Endothelial cell of umbilical vein (primary cell): ENCODE data around the gene ST6GALNAC3.

Source experiments
- EZH2 ChIP-seq: IDR thresholded peaks from 2 replicates; pipeline ENCODE4 v1.6.1; 2012; ENCODE audit warnings: borderline replicate concordance, low read depth, mild to moderate bottlenecking, moderate library complexity, low read length, inconsistent platforms; ENCODE audit not compliant: severe bottlenecking
- POLR2A ChIP-seq: IDR thresholded peaks from 2 replicates; pipeline ENCODE4 v1.6.1; 2012; ENCODE audit warnings: low read depth, mild to moderate bottlenecking, control low read depth, low read length
- TF ChIP-seq, protein P1 (sequence below), 2 donors: IDR thresholded peaks; 1 replicate in 1 of 2; 2 replicates in 1 of 2; pipeline ENCODE4 v1.5.1; 2011; ENCODE audit warnings: low read length in 2 of 2, mild to moderate bottlenecking in 2 of 2, moderate library complexity in 2 of 2, control low read depth in 1 of 2, inconsistent platforms in 1 of 2, low read depth in 1 of 2; ENCODE audit not compliant: insufficient read depth in 1 of 2; ENCODE audit errors: extremely low read depth in 1 of 2

DNA sequence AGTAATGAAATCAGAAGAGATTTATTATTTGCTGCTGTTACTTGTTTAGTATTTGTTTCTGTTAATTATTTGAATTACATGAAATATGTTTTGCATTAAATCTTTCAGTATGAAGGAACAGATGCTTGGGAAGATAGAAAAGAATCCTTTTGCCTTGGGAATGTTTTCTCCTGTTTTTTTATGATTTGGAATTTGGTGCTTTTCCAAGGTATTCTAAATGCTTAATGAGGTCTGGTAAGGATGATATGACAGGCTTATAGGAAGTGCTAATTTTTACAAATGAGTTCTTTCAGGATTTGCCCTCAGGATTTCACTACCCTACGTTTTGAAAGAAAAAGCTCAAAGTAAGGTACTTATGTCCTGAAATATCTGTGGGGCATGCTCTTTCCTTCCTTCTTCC, 25.6 kb upstream of the ST6GALNAC3 start:
- TF ChIP-seq, protein P1, sequence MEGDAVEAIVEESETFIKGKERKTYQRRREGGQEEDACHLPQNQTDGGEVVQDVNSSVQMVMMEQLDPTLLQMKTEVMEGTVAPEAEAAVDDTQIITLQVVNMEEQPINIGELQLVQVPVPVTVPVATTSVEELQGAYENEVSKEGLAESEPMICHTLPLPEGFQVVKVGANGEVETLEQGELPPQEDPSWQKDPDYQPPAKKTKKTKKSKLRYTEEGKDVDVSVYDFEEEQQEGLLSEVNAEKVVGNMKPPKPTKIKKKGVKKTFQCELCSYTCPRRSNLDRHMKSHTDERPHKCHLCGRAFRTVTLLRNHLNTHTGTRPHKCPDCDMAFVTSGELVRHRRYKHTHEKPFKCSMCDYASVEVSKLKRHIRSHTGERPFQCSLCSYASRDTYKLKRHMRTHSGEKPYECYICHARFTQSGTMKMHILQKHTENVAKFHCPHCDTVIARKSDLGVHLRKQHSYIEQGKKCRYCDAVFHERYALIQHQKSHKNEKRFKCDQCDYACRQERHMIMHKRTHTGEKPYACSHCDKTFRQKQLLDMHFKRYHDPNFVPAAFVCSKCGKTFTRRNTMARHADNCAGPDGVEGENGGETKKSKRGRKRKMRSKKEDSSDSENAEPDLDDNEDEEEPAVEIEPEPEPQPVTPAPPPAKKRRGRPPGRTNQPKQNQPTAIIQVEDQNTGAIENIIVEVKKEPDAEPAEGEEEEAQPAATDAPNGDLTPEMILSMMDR (IDR thresholded peaks at IDR 0.05; ENCODE audit: extremely low read depth in 1 of 2, insufficient read depth in 1 of 2, low read depth in 1 of 2, low read length in 2 of 2) = no peak
- TF ChIP-seq EZH2 = no peak
- no peak for TF ChIP-seq POLR2A
